ENCODE data around the gene VPS50.

The VPS50 gene

GRCh38 chr7:93211228-93211818 is 20.8 kb upstream of the VPS50 start:
- Histone ChIP-seq H3K4me3 (ENCODE audit: low read length in 2 of 2) (no peak overlapping the region), H3K27me3 (ENCODE audit: control insufficient read depth in 1 of 2, insufficient read depth in 2 of 2, low read length in 2 of 2) (no peaks in the 10 kb centered on the region), H3K27ac (ENCODE audit: low read length) (no peak overlapping the region), H3K9me3 (ENCODE audit: control insufficient read depth in 2 of 2, low read length in 2 of 2) (no peaks in the 10 kb centered on the region), H3K9ac (ENCODE audit: low read length in 2 of 2) (no peak overlapping the region), H3K4me1 (ENCODE audit: control insufficient read depth, insufficient read depth, low read length) (no peaks in the 10 kb centered on the region), H3K36me3 (ENCODE audit: control insufficient read depth in 2 of 2, insufficient read depth in 2 of 2, low read length in 2 of 2) (no peaks in the 10 kb centered on the region)

GRCh38 chr7:93212881-93213280 is 19.3 kb upstream of the VPS50 start:
- Histone ChIP-seq H3K36me3 (ENCODE audit: control insufficient read depth in 2 of 2, insufficient read depth in 2 of 2, low read length in 2 of 2) (no peaks in the 10 kb centered on the region), H3K9me3 (ENCODE audit: control insufficient read depth in 2 of 2, low read length in 2 of 2) (no peaks in the 10 kb centered on the region), H3K4me3 (ENCODE audit: low read length in 2 of 2) (no peak overlapping the region), H3K27me3 (ENCODE audit: control insufficient read depth in 1 of 2, insufficient read depth in 2 of 2, low read length in 2 of 2) (no peaks in the 10 kb centered on the region), H3K9ac (ENCODE audit: low read length in 2 of 2) (no peak overlapping the region), H3K27ac (ENCODE audit: low read length) (no peak overlapping the region), H3K4me1 (ENCODE audit: control insufficient read depth, insufficient read depth, low read length) (no peaks in the 10 kb centered on the region)

- Histone ChIP-seq H3K9me3 (ENCODE audit: control insufficient read depth in 2 of 2, low read length in 2 of 2) (no peaks in the 10 kb centered on the region), H3K4me3 (ENCODE audit: low read length in 2 of 2) (no peak overlapping the region), H3K4me1 (ENCODE audit: control insufficient read depth, insufficient read depth, low read length) (no peaks in the 10 kb centered on the region), H3K27me3 (ENCODE audit: control insufficient read depth in 1 of 2, insufficient read depth in 2 of 2, low read length in 2 of 2) (no peaks in the 10 kb centered on the region), H3K36me3 (ENCODE audit: control insufficient read depth in 2 of 2, insufficient read depth in 2 of 2, low read length in 2 of 2) (no peaks in the 10 kb centered on the region), H3K27ac (ENCODE audit: low read length) (no peak overlapping the region), H3K9ac (ENCODE audit: low read length in 2 of 2) (no peak overlapping the region)
Observed at GRCh38 chr7:93218997-93219827, 13.0 kb upstream of the VPS50 start.

- no peak overlapping the region for H3K4me3 ChIP-seq (ENCODE audit: low read length in 2 of 2)
- no peaks in the 10 kb centered on the region for H3K36me3 ChIP-seq (ENCODE audit: control insufficient read depth in 2 of 2, insufficient read depth in 2 of 2, low read length in 2 of 2)
- no peak overlapping the region for H3K27ac ChIP-seq (ENCODE audit: low read length)
- no peaks in the 10 kb centered on the region for H3K27me3 ChIP-seq (ENCODE audit: control insufficient read depth in 1 of 2, insufficient read depth in 2 of 2, low read length in 2 of 2)
- H3K4me1 ChIP-seq (ENCODE audit: control insufficient read depth, insufficient read depth, low read length): no peaks in the 10 kb centered on the region
- no peaks in the 10 kb centered on the region for H3K9me3 ChIP-seq (ENCODE audit: control insufficient read depth in 2 of 2, low read length in 2 of 2)
- no peak overlapping the region for H3K9ac ChIP-seq (ENCODE audit: low read length in 2 of 2)
Observed at GRCh38 chr7:93219868-93220267, 12.3 kb upstream of the VPS50 start.

- H3K9ac ChIP-seq (ENCODE audit: low read length in 2 of 2): no peak within 1 kb of the TSS
- no peaks in the 10 kb centered on the region for H3K27me3 ChIP-seq (ENCODE audit: control insufficient read depth in 1 of 2, insufficient read depth in 2 of 2, low read length in 2 of 2)
- H3K4me3 ChIP-seq (ENCODE audit: low read length in 2 of 2): no peak within 1 kb of the TSS
- H3K9me3 ChIP-seq (ENCODE audit: control insufficient read depth in 2 of 2, low read length in 2 of 2): no peaks in the 10 kb centered on the region
- H3K4me1 ChIP-seq (ENCODE audit: control insufficient read depth, insufficient read depth, low read length): no peaks in the 10 kb centered on the region
- H3K27ac ChIP-seq (ENCODE audit: low read length): no peak within 1 kb of the TSS
- H3K36me3 ChIP-seq (ENCODE audit: control insufficient read depth in 2 of 2, insufficient read depth in 2 of 2, low read length in 2 of 2): no peaks in the 10 kb centered on the region
Observed at GRCh38 chr7:93226310-93226709, 5.9 kb upstream of the VPS50 start, which contains the start of gene HEPACAM2. Gene HEPACAM2 (minus strand): TSS chr7:93226469.

- no peaks in the 10 kb centered on the region for H3K9me3 ChIP-seq (ENCODE audit: control insufficient read depth in 2 of 2, low read length in 2 of 2)
- peaks cover 3% of the 10 kb centered on the region for H3K4me1 ChIP-seq (ENCODE audit: control insufficient read depth, insufficient read depth, low read length)
- no peak overlapping the region for H3K4me3 ChIP-seq (ENCODE audit: low read length in 2 of 2)
- no peaks in the 10 kb centered on the region for H3K36me3 ChIP-seq (ENCODE audit: control insufficient read depth in 2 of 2, insufficient read depth in 2 of 2, low read length in 2 of 2)
- no peaks in the 10 kb centered on the region for H3K27me3 ChIP-seq (ENCODE audit: control insufficient read depth in 1 of 2, insufficient read depth in 2 of 2, low read length in 2 of 2)
- H3K27ac ChIP-seq (ENCODE audit: low read length): no peak overlapping the region
- no peak overlapping the region for H3K9ac ChIP-seq (ENCODE audit: low read length in 2 of 2)
Observed at GRCh38 chr7:93228302-93228701, 3.9 kb upstream of the VPS50 start.

GRCh38 chr7:93231259-93231658 is 907 bp upstream of the VPS50 start:
- no peaks in the 10 kb centered on the region for H3K36me3 ChIP-seq (ENCODE audit: control insufficient read depth in 2 of 2, insufficient read depth in 2 of 2, low read length in 2 of 2)
- H3K9ac ChIP-seq (ENCODE audit: low read length in 2 of 2): peak overlapping the region; percentile 88 to 91
- H3K4me1 ChIP-seq (ENCODE audit: control insufficient read depth, insufficient read depth, low read length): peaks cover 5% of the 10 kb centered on the region
- H3K27me3 ChIP-seq (ENCODE audit: control insufficient read depth in 1 of 2, insufficient read depth in 2 of 2, low read length in 2 of 2): no peaks in the 10 kb centered on the region
- H3K4me3 ChIP-seq (ENCODE audit: low read length in 2 of 2): peak overlapping the region; percentile 94 to 100
- no peaks in the 10 kb centered on the region for H3K9me3 ChIP-seq (ENCODE audit: control insufficient read depth in 2 of 2, low read length in 2 of 2)
- H3K27ac ChIP-seq (ENCODE audit: low read length): no peak overlapping the region

GRCh38 chr7:93232673-93233018 is 480 bp downstream of the VPS50 start:
- H3K27ac ChIP-seq (ENCODE audit: low read length): no peak overlapping the region

GRCh38 chr7:93235541-93235940 is 3.4 kb downstream of the VPS50 start:
- no peak overlapping the region for H3K4me3 ChIP-seq (ENCODE audit: low read length in 2 of 2)
- H3K27me3 ChIP-seq (ENCODE audit: control insufficient read depth in 1 of 2, insufficient read depth in 2 of 2, low read length in 2 of 2): no peaks in the 10 kb centered on the region
- no peaks in the 10 kb centered on the region for H3K36me3 ChIP-seq (ENCODE audit: control insufficient read depth in 2 of 2, insufficient read depth in 2 of 2, low read length in 2 of 2)

More at GRCh38 chr7:93232673-93233018, 480 bp downstream of the VPS50 start:
- no peaks in the 10 kb centered on the region for H3K36me3 ChIP-seq (ENCODE audit: control insufficient read depth in 2 of 2, insufficient read depth in 2 of 2, low read length in 2 of 2)
- peak overlapping the region; percentile 84 to 88 for H3K9ac ChIP-seq (ENCODE audit: low read length in 2 of 2)
- H3K4me1 ChIP-seq (ENCODE audit: control insufficient read depth, insufficient read depth, low read length): peaks cover 5% of the 10 kb centered on the region
- H3K4me3 ChIP-seq (ENCODE audit: low read length in 2 of 2): peak overlapping the region; percentile 94 to 100
- no peaks in the 10 kb centered on the region for H3K27me3 ChIP-seq (ENCODE audit: control insufficient read depth in 1 of 2, insufficient read depth in 2 of 2, low read length in 2 of 2)
- no peaks in the 10 kb centered on the region for H3K9me3 ChIP-seq (ENCODE audit: control insufficient read depth in 2 of 2, low read length in 2 of 2)

GRCh38 chr7:93238131-93238530 is 6.0 kb downstream of the VPS50 start:
- no peaks in the 10 kb centered on the region for H3K27me3 ChIP-seq (ENCODE audit: control insufficient read depth in 1 of 2, insufficient read depth in 2 of 2, low read length in 2 of 2)
- H3K9me3 ChIP-seq (ENCODE audit: control insufficient read depth in 2 of 2, low read length in 2 of 2): no peaks in the 10 kb centered on the region
- H3K27ac ChIP-seq (ENCODE audit: low read length): no peak overlapping the region
- peaks cover 2% of the 10 kb centered on the region for H3K4me1 ChIP-seq (ENCODE audit: control insufficient read depth, insufficient read depth, low read length)
- H3K4me3 ChIP-seq (ENCODE audit: low read length in 2 of 2): no peak overlapping the region
- no peak overlapping the region for H3K9ac ChIP-seq (ENCODE audit: low read length in 2 of 2)
- H3K36me3 ChIP-seq (ENCODE audit: control insufficient read depth in 2 of 2, insufficient read depth in 2 of 2, low read length in 2 of 2): peaks cover 0 to 3% of the 10 kb centered on the region in 2 donors

More at GRCh38 chr7:93235541-93235940, 3.4 kb downstream of the VPS50 start:
- no peaks in the 10 kb centered on the region for H3K9me3 ChIP-seq (ENCODE audit: control insufficient read depth in 2 of 2, low read length in 2 of 2)
- no peak overlapping the region for H3K27ac ChIP-seq (ENCODE audit: low read length)
- H3K4me1 ChIP-seq (ENCODE audit: control insufficient read depth, insufficient read depth, low read length): peaks cover 5% of the 10 kb centered on the region
- H3K9ac ChIP-seq (ENCODE audit: low read length in 2 of 2): no peak overlapping the region

- H3K27me3 ChIP-seq (ENCODE audit: control insufficient read depth in 1 of 2, insufficient read depth in 2 of 2, low read length in 2 of 2): no peaks in the 10 kb centered on the region
Observed at GRCh38 chr7:93238748-93239147, 6.6 kb downstream of the VPS50 start.

More at GRCh38 chr7:93238748-93239147, 6.6 kb downstream of the VPS50 start:
- H3K9me3 ChIP-seq (ENCODE audit: control insufficient read depth in 2 of 2, low read length in 2 of 2): no peaks in the 10 kb centered on the region
- peaks cover 0 to 3% of the 10 kb centered on the region in 2 donors for H3K36me3 ChIP-seq (ENCODE audit: control insufficient read depth in 2 of 2, insufficient read depth in 2 of 2, low read length in 2 of 2)
- no peaks in the 10 kb centered on the region for H3K4me1 ChIP-seq (ENCODE audit: control insufficient read depth, insufficient read depth, low read length)
- no peak overlapping the region for H3K9ac ChIP-seq (ENCODE audit: low read length in 2 of 2)
- H3K4me3 ChIP-seq (ENCODE audit: low read length in 2 of 2): no peak overlapping the region
- no peak overlapping the region for H3K27ac ChIP-seq (ENCODE audit: low read length)

All from stomach smooth muscle (tissue), 2 donors.